Activated naive CD8-positive, alpha-beta T cell treated with anti-CD3 and anti-CD28 coated beads, Interleukin-2, amount 10 ng/mL, durations not matched to agents 7 days and 5 days (primary cell): Measurements from ENCODE around the gene SLC6A12. TPM values are rescaled to one million over a fixed set of nuclear protein-coding genes. Genes with fewer than 3 reads are reported as not detected.

ENCODE experiments used
- ATAC-seq: fragments of 150-1000 bp; cut with Tn5 transposase; one replicate; pipeline ENCODE4 v1.10.0; 2021; ENCODE audit warnings: low read depth, moderate library complexity
- POLR2A ChIA-PET: fragments of 350-600 bp; sonication (Branson Sonifier 250); formaldehyde crosslinking; loops from one replicate; lab custom pipeline; 2021; ENCODE audit warnings: antibody characterized with exemption; lab: Charles Lee
- DNase-seq: peaks from one replicate; pipeline ENCODE4 v3.0.0; 2021
- H3K27ac Mint-ChIP-seq: one replicate; pipeline ENCODE4 v1.8.0; 2022; ENCODE audit warnings: mild to moderate bottlenecking, mixed read lengths
- H3K27me3 Mint-ChIP-seq: one replicate; pipeline ENCODE4 v1.8.0; 2022; ENCODE audit warnings: mild to moderate bottlenecking, moderate library complexity, mixed read lengths
- H3K36me3 Mint-ChIP-seq: one replicate; pipeline ENCODE4 v1.8.0; 2021; ENCODE audit warnings: mild to moderate bottlenecking, mixed read lengths
- H3K4me1 Mint-ChIP-seq: one replicate; pipeline ENCODE4 v1.8.0; 2021; ENCODE audit warnings: mixed read lengths
- H3K4me3 Mint-ChIP-seq: one replicate; pipeline ENCODE4 v1.8.0; 2022; ENCODE audit warnings: mild to moderate bottlenecking, moderate library complexity, mixed read lengths
- H3K9me3 Mint-ChIP-seq: one replicate; pipeline ENCODE4 v1.8.0; 2021; ENCODE audit warnings: mixed read lengths
- total RNA-seq, 2 experiments: library from RNA; stranded (reverse); gene quantifications; one replicate each; pipeline ENCODE4 v1.2.3, GENCODE V29; 2021

Gene SLC6A12
- total RNA-seq, 2 experiments from 2014 or later = not detected

DNA sequence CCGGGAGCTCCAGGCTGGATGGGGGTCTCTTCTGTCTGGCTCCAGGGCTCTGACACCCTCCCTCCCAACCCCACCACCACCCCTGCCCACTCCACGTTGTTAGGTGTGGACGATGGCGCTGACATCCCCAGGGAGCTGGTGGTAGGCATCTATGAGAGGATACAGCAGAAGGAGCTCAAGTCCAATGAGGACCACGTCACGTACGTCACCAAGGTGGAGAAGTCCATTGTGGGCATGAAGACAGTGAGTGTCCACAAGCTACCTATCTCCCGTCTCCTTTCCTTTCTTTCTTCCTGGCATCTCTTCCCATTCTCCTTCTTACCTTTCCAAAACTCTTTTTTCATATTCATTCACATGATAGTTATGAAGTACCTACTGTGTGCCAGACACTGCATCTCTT is 52.1 kb downstream of the SLC6A12 start:
- Mint-ChIP-seq H3K27ac (no peak overlapping the region), H3K9me3 (no peaks in the 10 kb centered on the region), H3K36me3 (no peaks in the 10 kb centered on the region), H3K27me3 (peaks cover 2% of the 10 kb centered on the region), H3K4me3 (no peak overlapping the region), H3K4me1 (peaks cover 5% of the 10 kb centered on the region)
- POLR2A ChIA-PET = no interaction called here
- no peak for DNase-seq
- no peak for ATAC-seq

DNA sequence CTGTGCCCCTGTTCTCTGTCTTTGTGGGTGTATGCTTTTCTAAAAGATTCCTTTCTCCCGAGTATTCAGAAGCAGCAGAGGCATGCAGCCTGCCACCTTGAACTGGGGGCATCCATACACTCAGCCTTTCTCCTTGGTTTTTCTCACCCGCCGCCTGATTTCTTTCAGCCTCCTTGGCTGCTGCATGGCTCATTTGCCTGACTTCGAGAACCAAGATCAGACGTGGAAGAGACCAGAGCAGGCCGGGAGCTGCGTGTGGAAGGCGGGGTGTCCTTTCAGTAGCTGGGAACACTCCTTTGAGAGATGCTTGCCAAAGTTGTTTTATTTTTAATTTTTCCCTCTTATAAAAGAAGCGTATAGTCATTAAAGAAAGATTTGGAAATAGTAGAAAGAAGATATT is 53.1 kb downstream of the SLC6A12 start:
- Mint-ChIP-seq H3K9me3 (no peaks in the 10 kb centered on the region), H3K36me3 (no peaks in the 10 kb centered on the region), H3K27me3 (no peaks in the 10 kb centered on the region), H3K4me3 (no peak overlapping the region), H3K4me1 (no peaks in the 10 kb centered on the region), H3K27ac (no peak overlapping the region)
- POLR2A ChIA-PET = no interaction called here
- ATAC-seq (no peak), DNase-seq (no peak)

DNA sequence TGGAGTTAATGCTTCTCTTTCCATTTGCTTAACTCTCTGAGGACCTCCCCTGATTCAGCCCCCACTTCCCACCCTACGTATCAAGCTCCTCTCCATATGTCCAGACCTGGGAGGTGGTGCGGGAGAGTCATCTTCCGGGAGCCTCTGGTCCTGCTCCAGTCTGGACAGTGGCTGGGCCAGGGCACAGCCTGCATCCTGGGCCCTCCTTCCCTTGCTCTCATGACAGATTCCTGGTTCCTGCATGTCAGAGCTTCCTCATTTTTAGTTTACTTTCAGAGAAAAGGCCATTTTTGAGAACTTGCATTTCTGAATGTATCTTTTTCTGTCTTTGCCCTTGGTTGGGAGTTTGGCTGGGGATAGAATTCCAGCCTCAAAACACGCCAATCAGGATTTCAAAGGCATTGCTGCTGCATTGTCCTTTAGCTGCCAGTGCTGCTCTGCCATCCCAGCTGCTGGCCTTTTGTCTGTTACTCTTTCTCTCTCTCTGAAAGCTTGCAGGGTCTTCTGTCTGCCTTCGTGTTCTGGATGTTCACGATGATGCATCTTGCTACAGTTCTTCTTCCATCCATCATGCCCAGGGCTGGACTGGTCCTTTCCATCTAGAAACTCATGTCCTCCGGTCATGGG is 54.7 kb downstream of the SLC6A12 start:
- H3K36me3 Mint-ChIP-seq = no peaks in the 10 kb centered on the region
- no peaks in the 10 kb centered on the region for H3K27me3 Mint-ChIP-seq
- no peaks in the 10 kb centered on the region for H3K4me1 Mint-ChIP-seq
- DNase-seq (no peak), ATAC-seq (no peak)
- H3K9me3 Mint-ChIP-seq = no peaks in the 10 kb centered on the region
- no peak overlapping the region for H3K4me3 Mint-ChIP-seq
- H3K27ac Mint-ChIP-seq = no peak overlapping the region
- POLR2A ChIA-PET = no interaction called here

DNA sequence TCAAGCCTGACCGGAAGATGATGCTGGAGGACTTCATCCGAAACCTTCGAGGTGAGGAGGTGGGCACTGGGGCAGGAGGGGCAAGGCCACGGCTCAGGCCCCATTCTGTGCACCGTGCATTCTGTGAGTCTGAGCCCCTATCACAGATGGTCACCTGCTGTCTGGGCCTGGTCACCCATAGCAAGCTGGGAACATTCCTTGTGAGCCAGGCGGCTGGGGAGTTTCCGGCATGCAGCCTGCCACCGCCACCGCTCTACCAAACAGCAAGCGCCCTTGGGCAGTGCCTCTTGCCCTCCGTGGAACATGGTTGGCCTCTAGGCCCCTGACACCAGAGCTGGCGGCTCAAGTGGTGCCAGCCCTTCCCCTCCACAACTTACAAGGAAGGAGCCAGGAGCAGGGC is 56.3 kb downstream of the SLC6A12 start:
- DNase-seq (no peak), ATAC-seq (no peak)
- peaks cover 5% of the 10 kb centered on the region for H3K4me1 Mint-ChIP-seq
- POLR2A ChIA-PET = no interaction called here
- no peaks in the 10 kb centered on the region for H3K36me3 Mint-ChIP-seq
- H3K4me3 Mint-ChIP-seq = no peak overlapping the region
- H3K9me3 Mint-ChIP-seq = no peaks in the 10 kb centered on the region
- H3K27me3 Mint-ChIP-seq = no peaks in the 10 kb centered on the region
- no peak overlapping the region for H3K27ac Mint-ChIP-seq

GRCh38 chr12:156945-157344 is 57.0 kb downstream of the SLC6A12 start:
- POLR2A ChIA-PET = no interaction called here
- no peaks in the 10 kb centered on the region for H3K27me3 Mint-ChIP-seq
- H3K4me3 Mint-ChIP-seq = no peak overlapping the region
- DNase-seq (no peak), ATAC-seq (no peak)
- no peaks in the 10 kb centered on the region for H3K36me3 Mint-ChIP-seq
- no peak overlapping the region for H3K27ac Mint-ChIP-seq
- no peaks in the 10 kb centered on the region for H3K9me3 Mint-ChIP-seq
- peaks cover 8% of the 10 kb centered on the region for H3K4me1 Mint-ChIP-seq

- H3K36me3 Mint-ChIP-seq = no peaks in the 10 kb centered on the region
- no peaks in the 10 kb centered on the region for H3K27me3 Mint-ChIP-seq
- no peak for ATAC-seq
- no peak overlapping the region for H3K4me3 Mint-ChIP-seq
- no peak for DNase-seq
- peaks cover 8% of the 10 kb centered on the region for H3K4me1 Mint-ChIP-seq
- no peak overlapping the region for H3K27ac Mint-ChIP-seq
- H3K9me3 Mint-ChIP-seq = no peaks in the 10 kb centered on the region
- POLR2A ChIA-PET = no interaction called here
Measured at GRCh38 chr12:155646-156045, 58.3 kb downstream of the SLC6A12 start.

GRCh38 chr12:155006-155405 is 59.0 kb downstream of the SLC6A12 start:
- peaks cover 8% of the 10 kb centered on the region for H3K4me1 Mint-ChIP-seq
- ATAC-seq (no peak), DNase-seq (no peak)
- H3K27ac Mint-ChIP-seq = no peak overlapping the region
- no peaks in the 10 kb centered on the region for H3K9me3 Mint-ChIP-seq
- POLR2A ChIA-PET = no interaction called here
- no peak overlapping the region for H3K4me3 Mint-ChIP-seq
- no peaks in the 10 kb centered on the region for H3K27me3 Mint-ChIP-seq
- H3K36me3 Mint-ChIP-seq = no peaks in the 10 kb centered on the region

DNA sequence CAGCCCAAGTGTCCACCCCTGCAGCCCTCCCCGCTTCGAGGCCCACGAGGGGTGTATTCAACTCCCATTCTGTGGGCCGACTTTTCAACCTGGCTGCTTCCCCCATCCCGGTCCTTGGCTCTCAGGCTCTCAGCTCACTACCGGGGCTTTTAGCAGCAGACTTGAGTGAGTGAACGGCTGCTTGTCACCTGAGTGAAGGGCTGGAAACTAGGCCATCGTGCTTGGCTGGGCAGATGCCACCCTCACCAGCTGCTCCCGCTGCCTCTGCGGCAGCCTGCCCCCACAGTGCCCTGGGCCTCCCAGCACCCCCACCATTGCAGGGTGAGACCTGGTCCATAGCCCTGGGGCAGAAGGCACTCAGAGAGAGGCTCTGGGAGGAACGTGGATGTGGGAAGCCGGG is 59.9 kb downstream of the SLC6A12 start:
- H3K27me3 Mint-ChIP-seq = no peaks in the 10 kb centered on the region
- H3K4me1 Mint-ChIP-seq = peaks cover 8% of the 10 kb centered on the region
- POLR2A ChIA-PET = no interaction called here
- DNase-seq (no peak), ATAC-seq (no peak)
- no peak overlapping the region for H3K4me3 Mint-ChIP-seq
- no peaks in the 10 kb centered on the region for H3K9me3 Mint-ChIP-seq
- no peaks in the 10 kb centered on the region for H3K36me3 Mint-ChIP-seq
- H3K27ac Mint-ChIP-seq = no peak overlapping the region

- Mint-ChIP-seq H3K36me3 (no peaks in the 10 kb centered on the region), H3K27ac (peak overlapping the region; percentile 12), H3K9me3 (no peaks in the 10 kb centered on the region), H3K27me3 (no peaks in the 10 kb centered on the region), H3K4me3 (no peak overlapping the region), H3K4me1 (peaks cover 8% of the 10 kb centered on the region)
- POLR2A ChIA-PET = no interaction called here
- ATAC-seq (peak; percentile 94), DNase-seq (peak; percentile 72)
Measured at GRCh38 chr12:153080-153746, 60.7 kb downstream of the SLC6A12 start.

- Mint-ChIP-seq H3K27ac (no peak overlapping the region), H3K9me3 (no peaks in the 10 kb centered on the region), H3K27me3 (no peaks in the 10 kb centered on the region), H3K4me1 (peaks cover 8% of the 10 kb centered on the region), H3K36me3 (no peaks in the 10 kb centered on the region), H3K4me3 (no peak overlapping the region)
- POLR2A ChIA-PET = no interaction called here
- ATAC-seq (no peak), DNase-seq (no peak)
Measured at GRCh38 chr12:152440-152839, 61.5 kb downstream of the SLC6A12 start.

- H3K27ac Mint-ChIP-seq = no peak overlapping the region
- ATAC-seq = no peak
Measured at GRCh38 chr12:151579-151978, 62.4 kb downstream of the SLC6A12 start.

DNA sequence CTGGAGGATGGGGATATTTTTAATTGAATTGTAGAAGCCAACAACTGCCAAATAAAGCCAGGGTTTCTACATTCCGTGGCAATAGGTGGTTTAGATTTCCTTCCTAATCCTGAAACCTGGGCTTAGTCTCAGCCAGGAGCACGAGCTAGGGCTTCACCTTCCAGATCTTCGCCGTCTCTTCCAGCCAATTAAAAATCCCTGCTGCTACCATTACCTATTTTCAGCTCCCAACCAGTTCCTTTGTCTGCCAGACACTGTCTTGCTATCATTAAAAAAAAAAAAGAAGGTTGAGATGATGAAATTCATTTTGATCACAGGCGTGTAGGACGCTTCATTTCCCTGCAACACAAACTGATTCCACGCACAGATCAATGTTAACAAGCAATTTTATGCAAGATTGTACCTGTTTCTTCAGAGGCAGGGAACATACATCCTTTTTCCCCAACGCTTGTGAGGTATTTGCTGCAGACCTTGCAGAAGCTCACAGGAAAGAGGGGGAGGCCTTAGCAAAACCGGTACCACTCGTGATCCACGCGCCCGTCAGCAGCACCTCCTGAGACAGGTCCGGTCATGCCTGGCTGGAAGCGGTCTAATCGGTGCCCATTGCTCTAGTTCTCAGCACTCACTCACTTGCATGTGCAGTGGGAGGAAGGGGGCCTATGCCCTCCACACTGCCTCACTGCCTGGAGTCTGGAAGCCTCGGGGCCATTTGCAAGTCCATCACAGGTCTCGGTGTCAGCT is 65.1 kb downstream of the SLC6A12 start:
- H3K36me3 Mint-ChIP-seq = no peaks in the 10 kb centered on the region
- POLR2A ChIA-PET = no interaction called here
- no peaks in the 10 kb centered on the region for H3K9me3 Mint-ChIP-seq
- ATAC-seq (no peak), DNase-seq (no peak)
- no peak overlapping the region for H3K4me3 Mint-ChIP-seq
- H3K27me3 Mint-ChIP-seq = no peaks in the 10 kb centered on the region
- H3K4me1 Mint-ChIP-seq = peaks cover 15% of the 10 kb centered on the region
- H3K27ac Mint-ChIP-seq = no peak overlapping the region

More at GRCh38 chr12:151579-151978, 62.4 kb downstream of the SLC6A12 start:
- Mint-ChIP-seq H3K27me3 (no peaks in the 10 kb centered on the region), H3K4me1 (peaks cover 8% of the 10 kb centered on the region), H3K4me3 (no peak overlapping the region), H3K9me3 (no peaks in the 10 kb centered on the region), H3K36me3 (no peaks in the 10 kb centered on the region)
- DNase-seq = no peak
- POLR2A ChIA-PET = no interaction called here

GRCh38 chr12:147242-147641 is 66.7 kb downstream of the SLC6A12 start:
- DNase-seq (no peak), ATAC-seq (no peak)
- H3K27ac Mint-ChIP-seq = no peak overlapping the region
- no peaks in the 10 kb centered on the region for H3K9me3 Mint-ChIP-seq
- H3K4me1 Mint-ChIP-seq = peaks cover 6% of the 10 kb centered on the region
- no peaks in the 10 kb centered on the region for H3K36me3 Mint-ChIP-seq
- POLR2A ChIA-PET = interaction anchor here (1.0 kb wide), 1 partner anchor 69 kb away, joined by 3 read pairs; no protein-coding TSS in a partner anchor
- no peak overlapping the region for H3K4me3 Mint-ChIP-seq
- H3K27me3 Mint-ChIP-seq = peaks cover 2% of the 10 kb centered on the region
